Subcutaneous preadipocyte (primary cell): ENCODE measurements around the gene GTF2IRD2. TPM values are rescaled to one million over a fixed set of nuclear protein-coding genes. Genes with fewer than 3 reads are reported as not detected.

Experiments used
- small RNA-seq: library from RNA; depleted of rRNA; stranded (forward); fragments of <200 nt; gene quantifications from one replicate; pipeline ENCODE3, GENCODE V24; 2012
- total RNA-seq: library from RNA; depleted of rRNA; stranded (reverse); fragments of >200 nt; gene quantifications from 2 replicates; pipeline ENCODE4 v1.2.3, GENCODE V29; 2012

Gene GTF2IRD2
- 2.2 and 3.5 TPM in 2 replicates for total RNA-seq

GRCh38 chr7:74850833-74851721, at the start of gene GTF2IRD2:
Gene GTF2IRD2, minus strand, starts transcription at chr7:74851605. Its CDS starts 15,227 bp downstream, at chr7:74836378.

DNA sequence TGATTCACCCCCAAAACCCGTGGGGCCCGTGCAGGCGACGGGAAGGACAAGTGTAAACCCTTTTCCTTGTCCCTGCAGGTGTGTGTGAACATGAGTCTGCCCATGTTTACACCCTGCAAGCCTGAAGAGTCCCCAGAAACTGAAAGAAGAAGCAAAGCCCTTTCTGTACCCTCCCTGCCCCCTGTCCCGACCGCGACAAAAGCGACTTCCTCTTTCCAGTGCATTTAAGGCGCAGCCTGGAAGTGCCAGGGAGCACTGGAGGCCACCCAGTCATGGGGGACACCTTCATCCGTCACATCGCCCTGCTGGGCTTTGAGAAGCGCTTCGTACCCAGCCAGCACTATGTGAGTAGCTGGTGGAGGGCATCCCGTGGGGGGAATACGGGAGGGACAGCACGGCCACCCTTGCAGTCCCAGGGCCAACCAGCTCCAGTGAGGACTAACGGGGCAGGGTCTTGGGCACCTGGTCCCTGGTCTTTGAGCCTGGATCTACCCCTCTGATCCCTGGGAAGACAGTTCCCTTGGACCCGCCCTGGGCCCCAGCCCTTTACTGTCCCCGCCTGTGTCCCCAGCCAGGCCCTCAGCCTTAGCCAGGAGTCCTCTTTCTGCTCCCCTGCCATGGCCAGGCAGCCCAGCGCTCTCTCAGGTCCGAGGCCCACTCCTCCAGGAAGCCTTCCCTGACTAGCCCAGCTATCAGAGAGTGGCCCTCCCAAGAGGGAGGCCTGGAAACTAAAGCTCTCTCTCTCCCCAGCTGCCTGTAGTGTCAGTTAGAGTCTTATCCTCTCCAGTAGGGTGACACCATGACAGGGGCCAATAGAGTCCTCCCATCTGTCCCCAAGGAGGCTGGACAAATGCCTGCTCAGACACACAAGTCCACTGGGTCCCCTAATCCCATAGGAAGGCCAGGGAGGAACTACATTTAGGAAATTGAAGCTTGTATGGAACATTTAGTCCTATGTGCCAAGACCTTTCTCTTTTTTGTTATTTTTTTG, 77.3 kb downstream of the GTF2IRD2 start, which contains the start of gene NCF1:
Gene NCF1, plus strand, starts transcription at position 252 of the 991 bp plus-strand sequence. Its CDS starts 21 bp downstream, at position 273.

Small RNA genes within 50 kb of the gene (small RNA-seq; reads per million reads assigned to genes)
- not detected for gene RF00019

Other genes with a start within 250 kb of the GTF2IRD2 start
- 100 and 105 TPM in 2 replicates for gene GTF2I, start 193.9 kb downstream of the GTF2IRD2 start, total RNA-seq
- not detected in 2 replicates for gene NCF1, start 77.6 kb downstream of the GTF2IRD2 start, total RNA-seq
- 8.4 and 9.9 TPM in 2 replicates for gene CASTOR2, start 113.1 kb upstream of the GTF2IRD2 start, total RNA-seq
- gene RCC1L, start 222.2 kb upstream of the GTF2IRD2 start, total RNA-seq, result 37.8 and 38.9 TPM in 2 replicates
- 4.7 and 9.6 TPM in 2 replicates for gene GTF2IRD2B, start 241.0 kb upstream of the GTF2IRD2 start, total RNA-seq